ENCODE measurements around the gene TYW1B.
"Not testable (repeated sequence)": the region's sequence is repeated elsewhere in the genome, so short reads cannot be mapped to it uniquely, and the experiment has no call there.

DNA sequence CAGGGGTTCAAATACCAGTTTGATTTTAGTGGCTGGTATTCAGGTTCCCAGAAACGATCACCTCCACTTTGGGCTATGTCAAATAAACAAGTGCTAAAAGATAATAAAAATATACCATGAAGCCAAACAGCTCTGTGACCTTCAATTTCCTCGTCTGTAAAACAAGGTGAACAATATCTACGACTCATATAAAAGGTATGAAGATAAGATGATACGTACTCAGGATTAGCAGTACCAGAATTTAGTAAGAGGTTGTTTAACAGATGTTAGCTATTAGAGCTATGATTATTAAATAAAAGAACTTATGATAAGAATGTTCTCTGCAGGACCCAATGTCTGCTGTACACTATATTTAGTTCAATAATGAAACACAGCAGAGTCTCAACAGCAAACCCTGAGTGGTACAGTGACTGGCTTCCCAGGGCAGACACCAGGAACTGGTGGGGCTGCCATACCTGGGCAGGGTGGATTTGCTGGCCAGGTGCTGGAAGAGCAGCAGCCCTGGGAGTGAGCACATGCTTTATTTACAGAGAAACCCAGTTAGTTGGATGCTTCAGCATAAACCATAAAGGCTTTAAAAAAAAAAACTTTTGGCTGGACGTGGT, 151.8 kb downstream of the TYW1B start:
- TF ChIP-seq, protein P1, sequence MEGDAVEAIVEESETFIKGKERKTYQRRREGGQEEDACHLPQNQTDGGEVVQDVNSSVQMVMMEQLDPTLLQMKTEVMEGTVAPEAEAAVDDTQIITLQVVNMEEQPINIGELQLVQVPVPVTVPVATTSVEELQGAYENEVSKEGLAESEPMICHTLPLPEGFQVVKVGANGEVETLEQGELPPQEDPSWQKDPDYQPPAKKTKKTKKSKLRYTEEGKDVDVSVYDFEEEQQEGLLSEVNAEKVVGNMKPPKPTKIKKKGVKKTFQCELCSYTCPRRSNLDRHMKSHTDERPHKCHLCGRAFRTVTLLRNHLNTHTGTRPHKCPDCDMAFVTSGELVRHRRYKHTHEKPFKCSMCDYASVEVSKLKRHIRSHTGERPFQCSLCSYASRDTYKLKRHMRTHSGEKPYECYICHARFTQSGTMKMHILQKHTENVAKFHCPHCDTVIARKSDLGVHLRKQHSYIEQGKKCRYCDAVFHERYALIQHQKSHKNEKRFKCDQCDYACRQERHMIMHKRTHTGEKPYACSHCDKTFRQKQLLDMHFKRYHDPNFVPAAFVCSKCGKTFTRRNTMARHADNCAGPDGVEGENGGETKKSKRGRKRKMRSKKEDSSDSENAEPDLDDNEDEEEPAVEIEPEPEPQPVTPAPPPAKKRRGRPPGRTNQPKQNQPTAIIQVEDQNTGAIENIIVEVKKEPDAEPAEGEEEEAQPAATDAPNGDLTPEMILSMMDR (IDR thresholded peaks at IDR 0.05): not testable (repeated sequence)
- not testable (repeated sequence) for TF ChIP-seq ZFX (IDR thresholded peaks at IDR 0.05; ENCODE audit: borderline replicate concordance)

Data from 22Rv1 (cell line).